Measurements from ENCODE around the gene NAA16. TPM values are rescaled to one million over a fixed set of nuclear protein-coding genes. Genes with fewer than 3 reads are reported as not detected.

Gene NAA16
- total and polyA plus RNA-seq, 2 of the 4 experiments (the other 2 are of a cell fraction) = 6.6 to 8.8 TPM

DNA sequence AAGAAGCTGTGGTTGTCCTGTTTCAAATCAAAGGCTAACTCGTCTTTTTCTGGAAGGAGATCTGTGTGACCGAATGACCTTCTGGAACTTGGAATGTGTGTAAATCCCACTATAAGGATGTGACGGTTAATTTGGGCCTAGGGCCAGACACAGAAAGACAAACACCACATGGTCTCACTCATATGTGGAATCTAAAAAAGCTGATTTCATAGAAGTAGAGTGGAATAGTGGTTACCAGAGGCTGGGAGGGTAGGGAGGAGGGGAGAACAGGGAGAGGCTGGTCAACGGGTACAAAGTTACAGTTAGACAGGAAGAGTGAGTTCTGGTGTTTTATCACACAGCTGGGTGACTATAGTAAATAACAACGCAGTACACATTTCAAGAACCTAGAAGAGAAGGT, 107.0 kb downstream of the NAA16 start:
- peaks cover 2% of the 10 kb centered on the region; the same call in 1 of the 2 replicates for H3K27me3 ChIP-seq (ENCODE audit: control insufficient read depth, insufficient read depth, low read length)
- peak overlapping the region; percentile 2; the same call in 1 of the 2 replicates for H3K14ac ChIP-seq (replicated peaks; ENCODE audit: low read depth, low read length)
- ChIA-PET POLR2A (ENCODE audit: unreplicated experiment) (no interaction called here), CTCF (no interaction called here)
- H3K9ac ChIP-seq (ENCODE audit: low read depth, low read length) = no peak overlapping the region
- no peak overlapping the region for H2AK9ac ChIP-seq (replicated peaks; ENCODE audit: low read depth, low read length, poor library complexity)
- H3K4me1 ChIP-seq (ENCODE audit: control insufficient read depth, insufficient read depth, low read length) = peaks cover 2% of the 10 kb centered on the region
- dilution Hi-C loops (cut with HindIII; ENCODE audit: low sequenced_read_pairs, unreplicated experiment) (no loop called here), intact Hi-C loops (cut with micrococcal nuclease) (no loop called here), in situ Hi-C loops (cut with MboI; ENCODE audit: low sequenced_read_pairs) (no loop called here)
- H2BK5ac ChIP-seq (ENCODE audit: low read depth, low read length, poor library complexity, severe bottlenecking) = no peak overlapping the region
- no peaks in the 10 kb centered on the region for H3K9me1 ChIP-seq (ENCODE audit: insufficient read depth, low read length)
- no peaks in the 10 kb centered on the region for H3K79me1 ChIP-seq (ENCODE audit: low read depth in 1 of 2, low read length in 2 of 2)
- no peak overlapping the region for H4K5ac ChIP-seq (ENCODE audit: low read depth, low read length)
- H2BK20ac ChIP-seq (ENCODE audit: low read depth, low read length) = no peak overlapping the region
- no peak overlapping the region for H3K18ac ChIP-seq (ENCODE audit: low read depth, low read length)
- no peak overlapping the region for H2BK15ac ChIP-seq (ENCODE audit: low read depth, low read length)
- no peaks in the 10 kb centered on the region for H4K20me1 ChIP-seq (ENCODE audit: insufficient read depth, low read length)
- H3K23ac ChIP-seq (ENCODE audit: low read depth, low read length) = no peak overlapping the region
- ATAC-seq (ENCODE audit: low read depth) = peak; percentile 81
- BruUV-seq (replicated peaks) = no TSS peak
- TF ChIP-seq CEBPB (IDR thresholded peaks at IDR 0.05; ENCODE audit: low read depth, low read length) = no peak
- TF ChIP-seq, protein P1, sequence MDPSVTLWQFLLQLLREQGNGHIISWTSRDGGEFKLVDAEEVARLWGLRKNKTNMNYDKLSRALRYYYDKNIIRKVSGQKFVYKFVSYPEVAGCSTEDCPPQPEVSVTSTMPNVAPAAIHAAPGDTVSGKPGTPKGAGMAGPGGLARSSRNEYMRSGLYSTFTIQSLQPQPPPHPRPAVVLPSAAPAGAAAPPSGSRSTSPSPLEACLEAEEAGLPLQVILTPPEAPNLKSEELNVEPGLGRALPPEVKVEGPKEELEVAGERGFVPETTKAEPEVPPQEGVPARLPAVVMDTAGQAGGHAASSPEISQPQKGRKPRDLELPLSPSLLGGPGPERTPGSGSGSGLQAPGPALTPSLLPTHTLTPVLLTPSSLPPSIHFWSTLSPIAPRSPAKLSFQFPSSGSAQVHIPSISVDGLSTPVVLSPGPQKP (IDR thresholded peaks at IDR 0.05; ENCODE audit: borderline replicate concordance, low read depth, low read length) = no peak
- no peak for TF ChIP-seq MAFK (IDR thresholded peaks at IDR 0.05; ENCODE audit: low read depth, low read length)
- TF ChIP-seq MXI1 (IDR thresholded peaks at IDR 0.05; ENCODE audit: borderline replicate concordance, low read depth, low read length) = no peak
- TF ChIP-seq POLR2A (IDR thresholded peaks at IDR 0.05; ENCODE audit: low read depth, low read length) = no peak
- TF ChIP-seq, protein P2, sequence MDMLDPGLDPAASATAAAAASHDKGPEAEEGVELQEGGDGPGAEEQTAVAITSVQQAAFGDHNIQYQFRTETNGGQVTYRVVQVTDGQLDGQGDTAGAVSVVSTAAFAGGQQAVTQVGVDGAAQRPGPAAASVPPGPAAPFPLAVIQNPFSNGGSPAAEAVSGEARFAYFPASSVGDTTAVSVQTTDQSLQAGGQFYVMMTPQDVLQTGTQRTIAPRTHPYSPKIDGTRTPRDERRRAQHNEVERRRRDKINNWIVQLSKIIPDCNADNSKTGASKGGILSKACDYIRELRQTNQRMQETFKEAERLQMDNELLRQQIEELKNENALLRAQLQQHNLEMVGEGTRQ (IDR thresholded peaks at IDR 0.05; ENCODE audit: low read depth, low read length) = no peak
- no peak for TF ChIP-seq RFX5 (IDR thresholded peaks at IDR 0.05; ENCODE audit: low read depth, low read length)
- TF ChIP-seq CHD1 (IDR thresholded peaks at IDR 0.05; ENCODE audit: low read depth, low read length) = no peak
- WGBS, 2 experiments (ENCODE audit: extremely low coverage in 2 of 2, insufficient read length in 1 of 2) = no CpG with 5 or more reads among the region's 5 CpGs
- no peak overlapping the region for H3K4me3 ChIP-seq (ENCODE audit: insufficient read depth, low read depth, low read length)
- no peak overlapping the region for H4K8ac ChIP-seq (ENCODE audit: low read depth in 2 of 2, low read length in 2 of 2)
- H3K36me3 ChIP-seq (ENCODE audit: control insufficient read depth, insufficient read depth, low read length) = no peaks in the 10 kb centered on the region
- no peak overlapping the region for H2BK120ac ChIP-seq (ENCODE audit: low read depth, low read length)
- H2AFZ ChIP-seq (replicated peaks; ENCODE audit: low read length, poor library complexity) = no peak overlapping the region
- no peak overlapping the region for H3K56ac ChIP-seq (ENCODE audit: extremely low read depth, insufficient read depth, low read length)
- H3K4ac ChIP-seq (ENCODE audit: low read depth, low read length) = no peak overlapping the region
- DNase-seq = peak; percentile 72
- no peak overlapping the region for H3K27ac ChIP-seq (ENCODE audit: insufficient read depth, low read length)
- H3K9me3 ChIP-seq (ENCODE audit: control insufficient read depth, insufficient read depth, low read length) = peaks cover 6% of the 10 kb centered on the region
- no peak overlapping the region for H3K4me2 ChIP-seq (ENCODE audit: low read depth, low read length)
- no peak overlapping the region for H2AK5ac ChIP-seq (ENCODE audit: low read depth, low read length)
- H4K91ac ChIP-seq (ENCODE audit: insufficient read depth, low read depth, low read length) = no peak overlapping the region

Data from IMR-90 (cell line).